Adipocyte (in vitro differentiated cells): Measurements from ENCODE around the gene IBA57.

Source experiments
- DNase-seq: peaks from one replicate; pipeline ENCODE4 v3.0.0-alpha.2; 2015; ENCODE audit warnings: low read depth
- H3K27me3 ChIP-seq: replicated peaks from 2 replicates; pipeline ENCODE4 v1.7.0; 2013; ENCODE audit warnings: mild to moderate bottlenecking, low read length, moderate library complexity; ENCODE audit not compliant: control insufficient read depth, insufficient read depth
- H3K36me3 ChIP-seq: 2 replicates; pipeline ENCODE4 v1.7.0; 2013; ENCODE audit warnings: low read length, mild to moderate bottlenecking, moderate library complexity; ENCODE audit not compliant: control insufficient read depth, insufficient read depth, severe bottlenecking
- H3K4me1 ChIP-seq: 2 replicates; pipeline ENCODE4 v1.7.0; 2013; ENCODE audit warnings: mild to moderate bottlenecking, low read length, moderate library complexity; ENCODE audit not compliant: control insufficient read depth, insufficient read depth
- H3K4me3 ChIP-seq: 2 replicates; pipeline ENCODE4 v1.7.0; 2013; ENCODE audit warnings: mild to moderate bottlenecking, low read length, moderate library complexity
- H3K9ac ChIP-seq: 2 replicates; pipeline ENCODE4 v1.7.0; 2013; ENCODE audit warnings: mild to moderate bottlenecking, low read length, moderate library complexity
- H3K9me3 ChIP-seq: 2 replicates; pipeline ENCODE4 v1.7.0; 2013; ENCODE audit warnings: mild to moderate bottlenecking, low read length, moderate library complexity; ENCODE audit not compliant: control insufficient read depth

IBA57 gene

DNA sequence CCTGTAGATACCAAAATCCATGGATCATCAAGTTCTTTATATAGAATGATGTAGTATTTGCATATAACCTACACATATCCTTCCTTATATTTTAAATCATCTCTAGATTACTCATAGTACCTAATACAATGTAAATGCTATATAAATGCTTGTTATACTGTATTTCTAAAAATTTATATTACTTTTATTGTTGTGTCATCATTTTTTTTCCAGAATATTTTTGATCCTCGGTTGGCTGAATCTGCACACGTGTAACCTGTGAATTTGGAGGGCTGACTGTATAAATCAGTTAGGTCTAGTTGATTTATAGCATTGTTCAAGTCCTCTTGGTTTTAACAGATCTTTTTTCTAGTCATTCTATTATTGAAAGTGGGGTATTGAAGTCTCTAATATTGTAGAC is 65.6 kb downstream of the IBA57 start:
- H3K36me3 ChIP-seq = no peaks in the 10 kb centered on the region
- peaks cover 14% of the 10 kb centered on the region for H3K9me3 ChIP-seq
- no peak for DNase-seq
- H3K4me3 ChIP-seq = no peak overlapping the region
- no peaks in the 10 kb centered on the region for H3K27me3 ChIP-seq
- no peaks in the 10 kb centered on the region for H3K4me1 ChIP-seq
- H3K9ac ChIP-seq = no peak overlapping the region
